Measurements from ENCODE around the gene ITSN2.
"Not testable (repeated sequence)": the region's sequence is repeated elsewhere in the genome, so short reads cannot be mapped to it uniquely, and the experiment has no call there.

ITSN2 gene

GRCh38 chr2:24360050-24360962, at the start of gene ITSN2:
Gene ITSN2, minus strand, starts transcription at chr2:24360536. Its CDS starts 32,454 bp downstream, at chr2:24328082.
- DNase-seq: no peak

DNA sequence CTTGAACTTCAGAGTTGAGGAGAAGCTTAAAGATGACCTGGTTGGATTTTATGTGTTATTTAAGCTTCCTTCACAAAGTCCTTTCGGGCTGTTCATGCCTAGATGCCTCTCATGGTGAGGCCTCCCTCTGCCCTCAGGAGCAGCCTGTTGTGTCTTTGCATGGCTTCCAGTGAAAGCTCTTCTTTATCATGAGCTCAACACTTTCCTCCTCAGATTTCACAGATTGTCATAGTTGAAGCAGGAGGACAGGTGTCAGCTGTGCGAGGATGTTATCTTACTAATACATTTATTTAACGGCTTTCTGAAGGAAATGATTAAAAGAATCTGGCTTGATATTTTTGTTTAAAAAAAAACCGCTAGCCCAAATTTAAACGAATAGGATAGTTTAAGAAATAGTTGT, 48.8 kb upstream of the ITSN2 start:
- no peak for DNase-seq

DNA sequence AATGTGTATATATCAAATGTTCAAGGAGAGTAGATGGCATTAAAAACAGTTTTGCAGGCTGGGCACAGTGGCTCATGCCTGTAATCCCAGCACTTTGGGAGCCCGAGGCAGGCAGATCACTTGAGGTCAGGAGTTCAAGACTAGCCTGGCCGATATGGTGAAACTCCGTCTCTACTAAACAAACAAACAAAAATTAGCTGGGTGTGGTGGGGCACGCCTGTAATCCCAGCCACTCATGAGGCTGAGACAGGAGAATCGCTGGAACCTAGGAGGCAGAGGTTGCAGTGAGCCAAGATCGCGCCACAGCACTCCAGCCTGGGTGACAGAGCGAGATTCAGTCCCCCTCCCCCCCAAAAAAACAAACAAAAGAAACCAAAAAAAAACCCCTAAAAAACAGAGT, 48.4 kb upstream of the ITSN2 start:
- not testable (repeated sequence) for DNase-seq

DNA sequence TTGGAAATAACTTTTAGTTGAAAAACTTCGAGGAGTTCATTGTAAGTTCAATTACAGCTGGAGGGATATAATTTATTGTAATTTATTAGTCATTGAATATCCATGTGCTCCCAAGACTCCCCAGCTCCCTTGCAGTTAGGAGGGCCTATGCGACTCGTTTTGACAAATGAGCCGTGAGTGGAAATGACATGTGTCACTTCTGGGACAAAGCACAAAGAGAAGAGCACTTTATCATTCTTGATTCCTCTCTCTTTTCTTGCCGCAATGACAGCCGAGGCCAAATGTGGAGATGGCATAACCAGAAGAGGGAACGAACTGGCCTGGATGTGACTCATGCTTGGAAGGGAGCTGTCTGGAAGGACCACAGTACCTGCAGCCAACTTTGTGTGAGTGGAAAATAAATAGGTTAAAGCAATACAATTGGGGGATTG, 44.2 kb upstream of the ITSN2 start:
- DNase-seq: no peak

- no peak for DNase-seq
Measured at GRCh38 chr2:24403832-24404212, 43.5 kb upstream of the ITSN2 start.

DNA sequence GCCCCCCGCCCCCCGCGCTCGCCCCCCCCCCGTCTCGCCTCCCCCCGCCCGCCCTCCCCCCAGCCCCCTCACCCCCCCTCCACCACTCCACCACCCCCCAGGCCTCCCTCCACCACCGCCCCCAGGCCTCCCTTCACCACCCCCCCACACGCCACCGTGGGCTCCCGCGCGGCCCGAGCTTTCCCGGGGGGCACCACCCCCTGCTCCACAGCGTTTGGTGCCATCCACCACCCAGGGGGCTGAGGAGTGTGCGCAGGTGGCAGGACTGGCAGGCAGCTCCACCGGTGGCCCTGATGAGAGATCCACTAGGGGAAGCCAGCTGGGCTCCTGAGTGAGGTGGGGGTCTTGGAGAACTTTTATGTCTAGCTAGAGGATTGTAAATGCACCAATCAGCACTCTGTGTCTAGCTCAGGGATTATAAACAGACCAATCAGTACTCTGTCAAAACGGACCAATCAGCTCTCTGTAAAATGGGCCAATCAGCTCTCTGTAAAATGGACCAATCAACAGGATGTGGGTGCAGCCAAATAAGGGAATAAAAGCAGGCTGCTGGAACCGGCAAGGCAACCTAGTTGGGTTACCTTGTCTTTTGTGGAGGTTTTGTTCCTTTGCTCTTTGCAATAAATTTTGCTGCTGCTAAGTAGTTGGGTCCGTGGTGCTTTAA, 43.0 kb upstream of the ITSN2 start:
- no peak for DNase-seq

- no peak for DNase-seq
Measured at GRCh38 chr2:24402242-24403097, 42.1 kb upstream of the ITSN2 start.

- no peak for DNase-seq
Measured at GRCh38 chr2:24400207-24400907, 40.0 kb upstream of the ITSN2 start.

DNA sequence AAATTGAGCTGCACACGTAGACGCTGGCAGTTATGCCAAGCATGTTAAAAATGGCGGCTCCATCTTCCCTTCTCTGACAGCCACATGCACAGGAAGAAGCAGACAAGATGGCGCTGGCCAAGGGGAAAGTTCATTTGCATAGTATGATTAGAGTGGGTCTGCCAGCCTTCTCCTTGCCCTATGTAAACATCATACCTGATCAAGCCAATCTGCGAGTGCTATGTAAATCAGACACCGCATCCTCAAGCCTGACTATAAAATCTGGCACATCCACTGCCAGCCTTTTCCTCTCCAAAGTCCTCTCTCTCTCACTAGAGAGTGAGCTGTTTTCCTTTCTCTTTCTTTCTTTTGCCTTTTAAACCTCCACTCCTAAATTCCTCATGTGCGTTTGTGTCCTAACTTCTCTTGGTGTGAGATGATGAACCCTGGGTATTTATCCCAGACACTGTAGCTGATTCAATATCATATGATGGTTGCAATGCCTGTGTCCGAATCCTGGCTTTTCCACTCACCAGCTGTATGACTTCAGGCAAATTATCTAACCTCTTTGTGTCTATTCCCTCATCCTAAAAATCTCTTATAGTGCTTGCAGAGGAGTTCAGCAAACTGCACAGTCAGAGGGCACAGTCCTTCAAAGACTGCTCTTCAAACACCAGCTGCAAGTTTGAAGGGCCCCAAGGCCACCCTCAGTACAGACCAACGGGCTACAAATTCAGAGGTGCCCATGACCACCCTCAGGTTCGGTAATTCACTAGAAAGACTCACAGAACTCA, 39.3 kb upstream of the ITSN2 start:
- DNase-seq: no peak

- no peak for DNase-seq
Measured at GRCh38 chr2:24394998-24395397, 34.7 kb upstream of the ITSN2 start.

DNA sequence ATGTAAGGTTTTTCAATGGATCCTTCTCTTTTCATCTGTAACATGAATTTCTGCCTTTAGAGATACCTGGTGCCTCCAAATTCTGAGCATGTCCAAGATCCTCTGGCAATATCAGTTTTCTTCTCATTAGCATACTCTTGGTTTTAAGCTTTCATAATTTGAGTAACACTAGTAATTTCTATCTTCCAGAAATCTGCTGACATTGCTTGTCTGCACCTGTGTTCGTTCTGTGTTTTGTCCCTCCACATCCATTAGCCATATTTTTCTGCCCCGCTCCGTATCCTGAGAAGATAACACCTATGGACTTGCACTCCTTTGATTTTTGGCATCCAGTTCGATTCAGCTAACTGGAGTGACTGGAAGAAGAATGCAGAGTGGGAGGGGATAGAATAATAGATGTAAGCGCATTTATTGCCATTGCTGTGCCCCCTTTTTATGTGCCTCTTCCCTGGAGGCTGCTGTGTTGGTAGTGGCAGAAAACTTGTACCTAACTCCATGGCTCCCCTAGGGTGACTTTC, 32.3 kb upstream of the ITSN2 start:
- DNase-seq: no peak

- DNase-seq: no peak
Measured at GRCh38 chr2:24385366-24385765, 25.0 kb upstream of the ITSN2 start.

DNA sequence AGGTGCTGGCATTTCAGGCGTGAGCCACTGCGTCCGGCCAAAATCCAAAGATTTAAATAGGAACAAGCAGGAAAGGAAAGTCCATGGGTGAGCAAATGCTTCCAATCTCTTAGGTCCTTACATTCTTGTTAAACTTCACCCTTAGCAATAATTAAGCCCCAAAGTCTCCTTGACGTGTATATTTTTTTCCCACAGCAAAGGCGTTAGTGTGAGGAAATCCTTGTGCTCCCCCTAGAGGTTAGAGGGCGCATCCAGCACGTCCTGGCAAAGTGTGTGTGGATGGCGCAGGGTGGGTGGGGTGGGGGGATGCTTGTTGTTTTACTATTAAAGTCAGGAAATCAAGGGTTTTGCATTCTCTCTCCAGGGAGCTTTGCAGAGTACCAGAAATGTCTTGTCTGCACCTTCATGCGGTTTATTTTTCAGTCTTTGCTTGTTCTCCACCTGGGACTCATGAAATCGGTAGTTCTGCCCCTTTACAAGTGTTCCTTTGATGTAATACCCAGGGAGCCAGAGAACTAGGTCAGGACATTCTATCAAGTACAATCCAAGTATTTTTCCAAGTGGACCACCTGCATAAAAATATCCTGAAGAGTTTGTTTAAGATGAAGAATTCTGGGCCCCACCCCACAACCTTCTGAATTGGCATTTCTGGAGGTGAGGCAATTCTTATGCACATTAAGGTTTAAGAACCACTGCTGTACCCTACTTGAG, 22.2 kb upstream of the ITSN2 start:
- peak; percentile 47 for DNase-seq

GRCh38 chr2:24380820-24381219, 20.5 kb upstream of the ITSN2 start:
- DNase-seq: no peak

DNA sequence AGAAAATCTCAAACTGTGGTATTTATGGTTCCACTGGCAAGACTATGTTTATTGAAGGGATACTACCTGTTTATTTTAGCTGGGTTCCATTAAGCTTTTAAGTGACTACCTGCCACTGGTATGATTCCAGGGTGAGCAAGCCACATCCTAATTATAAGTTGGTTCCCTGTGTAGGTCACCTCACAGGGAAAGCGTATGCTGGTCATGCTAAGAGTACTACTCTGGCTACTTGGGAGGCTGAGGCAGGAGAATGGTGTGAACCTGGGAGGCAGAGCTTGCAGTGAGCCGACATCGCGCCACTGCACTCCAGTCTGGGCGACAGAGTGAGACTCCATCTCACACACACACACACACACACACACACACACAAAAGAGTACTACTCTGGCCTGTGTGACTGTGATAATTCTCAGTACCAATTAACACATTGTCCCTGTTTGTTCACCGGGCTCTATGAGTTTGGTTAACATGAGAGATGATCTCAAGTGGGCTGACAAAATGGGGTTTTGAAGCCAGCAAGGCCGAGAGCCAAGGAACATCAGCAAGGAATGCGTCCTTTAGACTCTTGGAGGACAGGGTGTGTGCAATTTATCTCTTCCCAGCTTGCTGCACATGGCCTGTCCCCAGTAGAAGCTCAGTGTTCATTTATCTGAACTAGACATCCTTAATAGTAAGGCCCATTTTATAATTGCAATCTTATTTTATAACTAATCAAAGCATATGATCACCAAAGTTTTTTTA, 15.2 kb upstream of the ITSN2 start:
- DNase-seq: no peak

DNA sequence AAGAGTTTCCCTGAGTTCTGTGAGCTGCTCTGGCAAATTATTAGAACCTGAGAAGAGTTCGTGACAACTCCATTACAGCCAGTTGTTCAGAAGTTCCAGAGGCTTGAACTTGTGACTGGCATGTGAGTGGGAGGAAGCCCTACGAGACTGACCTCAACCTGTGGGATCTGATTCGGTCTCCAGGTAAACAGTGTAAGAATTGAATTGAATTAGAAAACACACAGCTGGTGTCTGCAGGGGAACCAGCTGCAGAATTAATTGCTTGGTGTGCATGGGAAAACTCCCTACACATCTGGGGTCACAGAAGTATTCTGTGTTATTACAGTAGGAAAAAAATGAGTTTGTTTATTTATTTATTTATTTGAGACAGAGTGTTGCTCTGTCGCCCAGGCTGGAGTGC, 14.0 kb upstream of the ITSN2 start:
- no peak for DNase-seq

GRCh38 chr2:24372033-24372432, 11.7 kb upstream of the ITSN2 start:
- no peak for DNase-seq

DNA sequence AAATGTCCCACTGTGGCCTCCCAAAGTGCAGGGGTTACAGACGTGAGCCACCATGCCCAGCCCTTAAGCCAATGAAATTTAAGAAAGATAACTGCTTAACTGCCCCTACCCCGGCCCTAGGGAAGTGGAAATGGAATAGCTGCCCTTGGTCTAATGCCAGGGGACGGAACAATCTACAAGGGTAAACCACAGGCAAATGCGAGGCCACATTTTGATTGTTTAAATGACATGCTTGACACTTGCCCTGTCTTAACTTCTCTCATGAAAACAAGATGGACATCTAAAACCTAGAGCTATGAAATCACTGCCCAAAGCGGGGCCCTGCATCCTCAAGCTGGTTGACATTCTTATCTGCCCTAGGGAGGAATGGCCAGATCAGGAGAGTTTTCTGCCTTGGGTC, 5.5 kb upstream of the ITSN2 start:
- DNase-seq: no peak

DNA sequence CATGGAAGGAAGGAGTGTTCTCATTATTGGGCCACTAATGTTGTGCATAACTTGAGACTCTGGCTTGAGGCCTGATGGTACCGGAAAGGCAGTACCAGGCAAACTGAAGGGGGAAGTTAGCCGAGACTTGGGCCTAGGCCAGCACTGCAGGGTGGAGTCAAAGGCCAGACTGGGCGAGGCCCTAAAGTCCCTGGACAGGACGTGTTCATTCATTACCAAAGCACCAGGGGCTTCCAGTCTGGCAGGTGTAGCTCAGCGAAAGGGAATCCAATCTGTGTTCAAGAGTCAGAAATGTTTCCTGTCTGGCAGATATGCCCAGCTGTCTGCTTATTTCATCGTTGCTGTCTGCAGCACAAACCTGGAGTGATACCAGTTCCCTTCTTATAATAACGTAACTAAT, 4.7 kb upstream of the ITSN2 start:
- peak; percentile 38 for DNase-seq

DNA sequence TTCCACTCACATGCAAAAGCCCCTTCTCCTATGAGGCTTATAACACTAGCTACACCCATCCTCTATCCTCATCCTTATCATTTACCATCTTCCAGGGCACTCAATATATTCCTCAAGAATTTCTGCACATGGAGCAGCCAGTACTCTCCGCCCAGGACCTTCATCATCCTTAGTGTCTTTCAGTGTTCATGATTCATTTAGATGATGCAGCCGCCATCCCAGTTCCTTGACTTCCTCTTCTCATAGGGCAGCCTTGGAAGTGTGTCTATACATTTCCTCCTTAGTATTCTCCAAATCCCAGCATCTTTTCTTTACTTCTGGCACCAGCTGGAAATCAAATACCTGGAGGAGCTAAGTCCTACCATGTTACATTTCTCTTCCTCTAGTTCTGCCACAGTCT, 3.0 kb upstream of the ITSN2 start:
- DNase-seq: no peak

Measured in NCI-H1694 (cell line).